ENCODE data around the gene IRF2. TPM values are rescaled to one million over a fixed set of nuclear protein-coding genes. Genes with fewer than 3 reads are reported as not detected.
A peak's percentile ranks its signal among the peaks of the same experiment; 100 is the strongest.

Gene IRF2
- total RNA-seq, 1 donor from 2014 or later: 47.6 TPM

- no peak overlapping the region for H3K4me3 Mint-ChIP-seq (ENCODE audit: low read depth)
- no peak for DNase-seq (ENCODE audit: low spot score)
- H3K36me3 Mint-ChIP-seq (ENCODE audit: low read depth): peaks cover 29% of the 10 kb centered on the region
- H3K27me3 Mint-ChIP-seq (ENCODE audit: low read depth): no peaks in the 10 kb centered on the region
- no peaks in the 10 kb centered on the region for H3K9me3 Mint-ChIP-seq
- H3K4me1 Mint-ChIP-seq (ENCODE audit: low read depth): peaks cover 37% of the 10 kb centered on the region
- intact Hi-C loops (cut with micrococcal nuclease): no loop called here
- no peak overlapping the region for H3K27ac Mint-ChIP-seq
These were observed 42.0 kb downstream of the IRF2 start for GRCh38 chr4:184432127-184432922.

GRCh38 chr4:184430163-184430562 is 44.2 kb downstream of the IRF2 start:
- intact Hi-C loops (cut with micrococcal nuclease): no loop called here
- Mint-ChIP-seq H3K27ac (peak overlapping the region; percentile 33), H3K4me3 (ENCODE audit: low read depth) (no peak overlapping the region), H3K9me3 (no peaks in the 10 kb centered on the region), H3K36me3 (ENCODE audit: low read depth) (peaks cover 44% of the 10 kb centered on the region), H3K4me1 (ENCODE audit: low read depth) (peaks cover 42% of the 10 kb centered on the region), H3K27me3 (ENCODE audit: low read depth) (no peaks in the 10 kb centered on the region)
- DNase-seq (ENCODE audit: low spot score): no peak

- Mint-ChIP-seq H3K27me3 (ENCODE audit: low read depth) (no peaks in the 10 kb centered on the region), H3K4me1 (ENCODE audit: low read depth) (peaks cover 39% of the 10 kb centered on the region), H3K4me3 (ENCODE audit: low read depth) (no peak overlapping the region), H3K27ac (no peak overlapping the region), H3K36me3 (ENCODE audit: low read depth) (peaks cover 56% of the 10 kb centered on the region), H3K9me3 (no peaks in the 10 kb centered on the region)
- no peak for DNase-seq (ENCODE audit: low spot score)
- intact Hi-C loops (cut with micrococcal nuclease): no loop called here
These were observed 45.6 kb downstream of the IRF2 start for GRCh38 chr4:184428787-184429186.

- DNase-seq (ENCODE audit: low spot score): no peak
- intact Hi-C loops (cut with micrococcal nuclease): no loop called here
- Mint-ChIP-seq H3K4me3 (ENCODE audit: low read depth) (no peak overlapping the region), H3K4me1 (ENCODE audit: low read depth) (peaks cover 44% of the 10 kb centered on the region), H3K27ac (peak overlapping the region; percentile 66), H3K9me3 (peaks cover under 1% of the 10 kb centered on the region), H3K36me3 (ENCODE audit: low read depth) (peaks cover 67% of the 10 kb centered on the region), H3K27me3 (ENCODE audit: low read depth) (no peaks in the 10 kb centered on the region)
These were observed 46.7 kb downstream of the IRF2 start for GRCh38 chr4:184427687-184428086.

- no peaks in the 10 kb centered on the region for H3K27me3 Mint-ChIP-seq (ENCODE audit: low read depth)
- no peak for DNase-seq (ENCODE audit: low spot score)
- intact Hi-C loops (cut with micrococcal nuclease): no loop called here
- peaks cover 67% of the 10 kb centered on the region for H3K36me3 Mint-ChIP-seq (ENCODE audit: low read depth)
- H3K4me3 Mint-ChIP-seq (ENCODE audit: low read depth): no peak overlapping the region
- H3K9me3 Mint-ChIP-seq: peaks cover 5% of the 10 kb centered on the region
- H3K4me1 Mint-ChIP-seq (ENCODE audit: low read depth): peaks cover 43% of the 10 kb centered on the region
- H3K27ac Mint-ChIP-seq: peak overlapping the region; percentile 66
These were observed 47.3 kb downstream of the IRF2 start for GRCh38 chr4:184427093-184427492.

GRCh38 chr4:184424993-184425758 is 49.2 kb downstream of the IRF2 start:
- H3K4me1 Mint-ChIP-seq (ENCODE audit: low read depth): peaks cover 55% of the 10 kb centered on the region
- intact Hi-C loops (cut with micrococcal nuclease): loop anchor here (5.0 kb wide), 1 partner anchor 307 kb away; the partner anchor contains the start of gene CENPU
- H3K27ac Mint-ChIP-seq: no peak overlapping the region
- no peak for DNase-seq (ENCODE audit: low spot score)
- H3K27me3 Mint-ChIP-seq (ENCODE audit: low read depth): no peaks in the 10 kb centered on the region
- H3K36me3 Mint-ChIP-seq (ENCODE audit: low read depth): peaks cover 75% of the 10 kb centered on the region
- no peak overlapping the region for H3K4me3 Mint-ChIP-seq (ENCODE audit: low read depth)
- H3K9me3 Mint-ChIP-seq: peaks cover 5% of the 10 kb centered on the region

- H3K36me3 Mint-ChIP-seq (ENCODE audit: low read depth): peaks cover 74% of the 10 kb centered on the region
- peaks cover 5% of the 10 kb centered on the region for H3K9me3 Mint-ChIP-seq
- H3K27ac Mint-ChIP-seq: peak overlapping the region; percentile 8
- no peak for DNase-seq (ENCODE audit: low spot score)
- H3K4me1 Mint-ChIP-seq (ENCODE audit: low read depth): peaks cover 59% of the 10 kb centered on the region
- H3K27me3 Mint-ChIP-seq (ENCODE audit: low read depth): no peaks in the 10 kb centered on the region
- no peak overlapping the region for H3K4me3 Mint-ChIP-seq (ENCODE audit: low read depth)
- intact Hi-C loops (cut with micrococcal nuclease): loop anchor here (5.0 kb wide), 1 partner anchor 308 kb away; the partner anchor contains the start of gene CENPU
These were observed 50.1 kb downstream of the IRF2 start for GRCh38 chr4:184424279-184424678.

GRCh38 chr4:184423003-184423686 is 51.2 kb downstream of the IRF2 start:
- H3K4me1 Mint-ChIP-seq (ENCODE audit: low read depth): peaks cover 66% of the 10 kb centered on the region
- no peak overlapping the region for H3K4me3 Mint-ChIP-seq (ENCODE audit: low read depth)
- peaks cover 84% of the 10 kb centered on the region for H3K36me3 Mint-ChIP-seq (ENCODE audit: low read depth)
- intact Hi-C loops (cut with micrococcal nuclease): loop anchor here (5.0 kb wide), 1 partner anchor 309 kb away; the partner anchor contains the start of gene CENPU
- no peak for DNase-seq (ENCODE audit: low spot score)
- no peaks in the 10 kb centered on the region for H3K27me3 Mint-ChIP-seq (ENCODE audit: low read depth)
- H3K27ac Mint-ChIP-seq: no peak overlapping the region
- peaks cover 5% of the 10 kb centered on the region for H3K9me3 Mint-ChIP-seq

GRCh38 chr4:184422378-184422777 is 52.0 kb downstream of the IRF2 start:
- no peaks in the 10 kb centered on the region for H3K27me3 Mint-ChIP-seq (ENCODE audit: low read depth)
- no peak for DNase-seq (ENCODE audit: low spot score)
- peak overlapping the region; percentile 94 for H3K27ac Mint-ChIP-seq
- peaks cover 65% of the 10 kb centered on the region for H3K4me1 Mint-ChIP-seq (ENCODE audit: low read depth)
- intact Hi-C loops (cut with micrococcal nuclease): loop anchor here (5.0 kb wide), 1 partner anchor 310 kb away; the partner anchor contains the start of gene CENPU
- peaks cover 5% of the 10 kb centered on the region for H3K9me3 Mint-ChIP-seq
- peaks cover 81% of the 10 kb centered on the region for H3K36me3 Mint-ChIP-seq (ENCODE audit: low read depth)
- no peak overlapping the region for H3K4me3 Mint-ChIP-seq (ENCODE audit: low read depth)

GRCh38 chr4:184421533-184422155 is 52.7 kb downstream of the IRF2 start:
- Mint-ChIP-seq H3K36me3 (ENCODE audit: low read depth) (peaks cover 78% of the 10 kb centered on the region), H3K9me3 (peaks cover 5% of the 10 kb centered on the region), H3K27me3 (ENCODE audit: low read depth) (no peaks in the 10 kb centered on the region), H3K4me3 (ENCODE audit: low read depth) (peak overlapping the region; percentile 20), H3K27ac (peak overlapping the region; percentile 94), H3K4me1 (ENCODE audit: low read depth) (peaks cover 60% of the 10 kb centered on the region)
- intact Hi-C loops (cut with micrococcal nuclease): loop anchor here (2.0 to 5.0 kb wide), 5 partner anchors 37 to 311 kb away; partner anchors contain the start of genes CASP3, CENPU and PRIMPOL
- no peak for DNase-seq (ENCODE audit: low spot score)

- Mint-ChIP-seq H3K27me3 (ENCODE audit: low read depth) (no peaks in the 10 kb centered on the region), H3K36me3 (ENCODE audit: low read depth) (peaks cover 72% of the 10 kb centered on the region), H3K4me1 (ENCODE audit: low read depth) (peaks cover 62% of the 10 kb centered on the region), H3K9me3 (peaks cover 5% of the 10 kb centered on the region), H3K4me3 (ENCODE audit: low read depth) (peak overlapping the region; percentile 68), H3K27ac (peak overlapping the region; percentile 94)
- no peak for DNase-seq (ENCODE audit: low spot score)
- intact Hi-C loops (cut with micrococcal nuclease): loop anchor here (1.0 to 5.0 kb wide), 9 partner anchors 38 to 311 kb away; partner anchors contain the start of genes CASP3, CENPU, IRF2 and PRIMPOL
These were observed 53.4 kb downstream of the IRF2 start for GRCh38 chr4:184420881-184421416.

- Mint-ChIP-seq H3K27me3 (ENCODE audit: low read depth) (no peaks in the 10 kb centered on the region), H3K4me3 (ENCODE audit: low read depth) (peak overlapping the region; percentile 68), H3K9me3 (peaks cover 5% of the 10 kb centered on the region), H3K27ac (peak overlapping the region; percentile 94), H3K36me3 (ENCODE audit: low read depth) (peaks cover 74% of the 10 kb centered on the region), H3K4me1 (ENCODE audit: low read depth) (peaks cover 68% of the 10 kb centered on the region)
- DNase-seq (ENCODE audit: low spot score): peak; percentile 28
- intact Hi-C loops (cut with micrococcal nuclease): loop anchor here (1.0 to 5.0 kb wide), 9 partner anchors 38 to 312 kb away; partner anchors contain the start of genes CASP3, CENPU, IRF2 and PRIMPOL
These were observed 53.9 kb downstream of the IRF2 start for GRCh38 chr4:184420402-184420801.

All from activated T-helper 2 cell treated with anti-CD3 and anti-CD28 coated beads, Interferon-gamma antibody, Interleukin-2, Interleukin-4, amounts not matched to agents 10 μg/mL and 5 μg/mL and 100 μg/mL, durations not matched to agents 14 hours and 24 hours and 36 hours (primary cell).